Measurements from ENCODE around the gene SPATA45. TPM values are rescaled to one million over a fixed set of nuclear protein-coding genes. Genes with fewer than 3 reads are reported as not detected.

Gene SPATA45
- under 1 TPM in 1 of 3 donors, not detected in 2; 0.80 TPM for total RNA-seq
- 0.56 TPM for total RNA-seq (2013)

- H3K36me3 ChIP-seq (ENCODE audit: control insufficient read depth, insufficient read depth, low read length) = no peaks in the 10 kb centered on the region
- no peaks in the 10 kb centered on the region for H3K4me1 Mint-ChIP-seq
- WGBS (ENCODE audit: insufficient coverage) = 99% methylated on average over 3 of the region's 4 CpGs
- H3K27me3 ChIP-seq (ENCODE audit: control insufficient read depth, insufficient read depth, low read length) = no peaks in the 10 kb centered on the region
- intact Hi-C loops (cut with micrococcal nuclease) = no loop called here
- H3K4me3 Mint-ChIP-seq = no peak within 1 kb of the TSS
- H3K36me3 Mint-ChIP-seq = no peaks in the 10 kb centered on the region
- H3K4me3 ChIP-seq (ENCODE audit: low read length) = no peak within 1 kb of the TSS
- DNase-seq (no peak), ATAC-seq (no peak)
- H3K27ac Mint-ChIP-seq = no peak within 1 kb of the TSS
- no peaks in the 10 kb centered on the region for H3K9me3 Mint-ChIP-seq
- peaks cover 8% of the 10 kb centered on the region for H3K9me3 ChIP-seq (ENCODE audit: control insufficient read depth, insufficient read depth, low read length)
- no peak within 1 kb of the TSS for H3K27ac ChIP-seq (ENCODE audit: low read length)
- H3K4me1 ChIP-seq (ENCODE audit: control insufficient read depth, insufficient read depth, low read length) = no peaks in the 10 kb centered on the region
- TF ChIP-seq CTCF (IDR thresholded peaks at IDR 0.05) = no peak
- H3K27me3 Mint-ChIP-seq (ENCODE audit: low read depth in 2 of 2) = no peaks in the 10 kb centered on the region
These were observed at the start of gene SPATA45 for GRCh38 chr1:212847549-212847948. TSS of gene SPATA45 (minus strand) at chr1:212847649. CDS start at chr1:212836149, 11,500 bp downstream.

- no peaks in the 10 kb centered on the region for H3K9me3 ChIP-seq (ENCODE audit: control insufficient read depth, insufficient read depth, low read length)
- H3K27me3 ChIP-seq (ENCODE audit: control insufficient read depth, insufficient read depth, low read length) = no peaks in the 10 kb centered on the region
- ATAC-seq (no peak), DNase-seq (no peak)
- no peak for TF ChIP-seq CTCF (IDR thresholded peaks at IDR 0.05)
- peaks cover 22% of the 10 kb centered on the region for H3K36me3 Mint-ChIP-seq
- no peaks in the 10 kb centered on the region for H3K4me1 ChIP-seq (ENCODE audit: control insufficient read depth, insufficient read depth, low read length)
- intact Hi-C loops (cut with micrococcal nuclease) = no loop called here
- H3K27ac Mint-ChIP-seq = no peak overlapping the region
- H3K36me3 ChIP-seq (ENCODE audit: control insufficient read depth, insufficient read depth, low read length) = peaks cover 43% of the 10 kb centered on the region
- no peak overlapping the region for H3K27ac ChIP-seq (ENCODE audit: low read length)
- WGBS (ENCODE audit: insufficient coverage) = 100% methylated on average over 1 of the region's 1 CpG
- no peak overlapping the region for H3K4me3 ChIP-seq (ENCODE audit: low read length)
- H3K4me3 Mint-ChIP-seq = no peak overlapping the region
- no peaks in the 10 kb centered on the region for H3K27me3 Mint-ChIP-seq (ENCODE audit: low read depth in 2 of 2)
- H3K4me1 Mint-ChIP-seq = no peaks in the 10 kb centered on the region
- no peaks in the 10 kb centered on the region for H3K9me3 Mint-ChIP-seq
These were observed 44.7 kb upstream of the SPATA45 start for GRCh38 chr1:212892108-212892507.

GRCh38 chr1:212884592-212884991 lies 37.1 kb upstream of the SPATA45 start:
- no peaks in the 10 kb centered on the region for H3K4me1 Mint-ChIP-seq
- 96% methylated on average over 2 of the region's 4 CpGs for WGBS (ENCODE audit: insufficient coverage)
- no peaks in the 10 kb centered on the region for H3K9me3 Mint-ChIP-seq

More at GRCh38 chr1:212884592-212884991, 37.1 kb upstream of the SPATA45 start:
- Mint-ChIP-seq H3K4me3 (no peak overlapping the region), H3K27me3 (ENCODE audit: low read depth in 2 of 2) (no peaks in the 10 kb centered on the region), H3K36me3 (peaks cover 7% of the 10 kb centered on the region), H3K27ac (no peak overlapping the region)
- H3K4me3 ChIP-seq (ENCODE audit: low read length) = no peak overlapping the region
- no peaks in the 10 kb centered on the region for H3K4me1 ChIP-seq (ENCODE audit: control insufficient read depth, insufficient read depth, low read length)
- no peaks in the 10 kb centered on the region for H3K27me3 ChIP-seq (ENCODE audit: control insufficient read depth, insufficient read depth, low read length)
- no peak for TF ChIP-seq CTCF (IDR thresholded peaks at IDR 0.05)
- intact Hi-C loops (cut with micrococcal nuclease) = no loop called here
- DNase-seq = no peak
- no peak for ATAC-seq
- H3K9me3 ChIP-seq (ENCODE audit: control insufficient read depth, insufficient read depth, low read length) = no peaks in the 10 kb centered on the region
- H3K36me3 ChIP-seq (ENCODE audit: control insufficient read depth, insufficient read depth, low read length) = peaks cover 25% of the 10 kb centered on the region
- H3K27ac ChIP-seq (ENCODE audit: low read length) = no peak overlapping the region
